ENCODE measurements around the gene SYPL1.

DNA sequence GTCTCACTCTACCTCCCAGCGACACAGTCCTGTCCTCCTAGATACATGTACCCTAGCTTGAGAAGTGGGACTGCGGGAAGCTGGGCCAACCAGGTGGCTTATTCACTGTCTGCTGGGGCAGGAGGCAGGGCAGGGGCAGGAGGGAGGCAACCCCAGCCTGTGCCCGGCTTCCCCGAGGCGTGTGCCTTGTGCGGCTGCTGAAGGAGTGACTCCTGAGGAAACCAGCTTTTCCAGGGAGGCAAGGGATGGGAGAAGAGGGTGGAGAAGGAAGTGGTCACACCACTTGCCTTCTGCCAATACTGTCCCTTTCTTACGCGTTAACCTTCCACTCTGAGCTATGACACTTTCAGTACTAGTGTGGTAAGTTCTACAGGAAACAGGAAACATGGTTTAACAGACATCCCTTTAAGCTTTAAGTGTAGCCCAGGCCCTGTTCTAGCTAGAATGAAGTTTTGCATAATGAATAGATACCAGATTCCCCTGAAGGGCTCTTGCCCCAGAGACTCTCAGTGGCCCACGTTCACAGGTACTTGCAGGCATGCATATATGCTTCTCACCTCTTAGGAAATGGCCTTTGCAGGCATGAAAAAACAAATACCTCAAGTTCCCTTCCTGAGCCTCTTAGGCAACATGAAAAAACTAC is 40.6 kb downstream of the SYPL1 start:
- no peak for TF ChIP-seq CTCF (IDR thresholded peaks at IDR 0.05)
- TF ChIP-seq POLR2A (IDR thresholded peaks at IDR 0.05) = no peak

All from vagina (tissue), 2 donors.